ENCODE measurements around the gene PGGHG.

PGGHG gene

GRCh38 chr11:270451-271318 is 18.2 kb upstream of the PGGHG start:
- DNase-seq = no peak

DNA sequence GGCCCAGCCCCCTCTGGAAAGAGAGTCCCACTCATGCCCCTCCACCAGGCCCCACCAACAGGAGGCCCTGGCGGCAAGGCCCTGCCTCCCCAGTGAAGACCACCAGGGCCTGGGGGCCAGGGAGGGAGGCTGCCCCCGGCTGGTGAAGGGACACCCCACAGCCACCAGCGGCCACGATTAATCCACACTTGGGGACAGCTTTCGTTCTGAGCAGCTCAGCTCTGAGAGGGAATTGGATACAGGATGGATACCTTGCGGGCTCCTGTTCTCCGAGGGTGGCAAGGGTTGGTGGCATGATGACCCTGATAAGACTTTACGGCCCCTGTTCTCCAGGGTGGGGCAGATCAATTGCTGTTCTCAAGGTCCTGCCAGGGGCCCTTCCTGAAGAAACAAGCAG is 17.6 kb upstream of the PGGHG start:
- DNase-seq = no peak

GRCh38 chr11:272195-272930 is 16.6 kb upstream of the PGGHG start:
- DNase-seq = no peak

DNA sequence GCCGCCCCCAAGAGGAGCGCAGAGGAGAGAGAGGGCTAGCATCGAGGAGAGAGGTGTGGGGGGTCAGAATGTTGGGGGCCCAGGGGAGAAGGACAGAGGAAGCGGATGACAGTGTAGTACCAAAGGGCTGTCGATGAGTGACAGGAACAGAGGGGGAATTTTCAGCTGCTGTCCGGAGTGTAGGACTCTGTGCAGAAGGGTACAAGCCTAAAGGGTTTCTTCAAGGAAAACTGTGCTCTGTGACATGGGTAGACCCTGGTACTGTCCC is 16.1 kb upstream of the PGGHG start:
- DNase-seq = no peak

DNA sequence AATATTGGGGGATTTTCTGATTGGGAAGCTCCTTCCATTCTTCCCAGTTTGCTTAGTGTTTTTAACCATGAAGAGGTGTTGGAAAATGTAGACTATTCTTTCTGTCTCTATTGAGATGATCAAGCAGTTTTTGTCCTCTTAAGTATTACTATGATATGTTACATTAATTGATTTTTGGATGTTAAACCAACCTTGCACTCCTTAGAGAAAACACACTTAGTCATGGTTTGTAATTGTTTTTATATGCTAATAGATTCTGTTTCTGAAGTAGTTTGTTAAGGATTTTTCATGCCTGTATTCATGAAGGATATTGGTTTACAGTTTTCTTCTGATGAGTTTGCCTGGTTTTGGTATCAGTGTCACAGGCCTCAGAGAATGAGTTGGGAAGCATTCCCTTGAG is 12.7 kb upstream of the PGGHG start:
- DNase-seq = no peak

DNA sequence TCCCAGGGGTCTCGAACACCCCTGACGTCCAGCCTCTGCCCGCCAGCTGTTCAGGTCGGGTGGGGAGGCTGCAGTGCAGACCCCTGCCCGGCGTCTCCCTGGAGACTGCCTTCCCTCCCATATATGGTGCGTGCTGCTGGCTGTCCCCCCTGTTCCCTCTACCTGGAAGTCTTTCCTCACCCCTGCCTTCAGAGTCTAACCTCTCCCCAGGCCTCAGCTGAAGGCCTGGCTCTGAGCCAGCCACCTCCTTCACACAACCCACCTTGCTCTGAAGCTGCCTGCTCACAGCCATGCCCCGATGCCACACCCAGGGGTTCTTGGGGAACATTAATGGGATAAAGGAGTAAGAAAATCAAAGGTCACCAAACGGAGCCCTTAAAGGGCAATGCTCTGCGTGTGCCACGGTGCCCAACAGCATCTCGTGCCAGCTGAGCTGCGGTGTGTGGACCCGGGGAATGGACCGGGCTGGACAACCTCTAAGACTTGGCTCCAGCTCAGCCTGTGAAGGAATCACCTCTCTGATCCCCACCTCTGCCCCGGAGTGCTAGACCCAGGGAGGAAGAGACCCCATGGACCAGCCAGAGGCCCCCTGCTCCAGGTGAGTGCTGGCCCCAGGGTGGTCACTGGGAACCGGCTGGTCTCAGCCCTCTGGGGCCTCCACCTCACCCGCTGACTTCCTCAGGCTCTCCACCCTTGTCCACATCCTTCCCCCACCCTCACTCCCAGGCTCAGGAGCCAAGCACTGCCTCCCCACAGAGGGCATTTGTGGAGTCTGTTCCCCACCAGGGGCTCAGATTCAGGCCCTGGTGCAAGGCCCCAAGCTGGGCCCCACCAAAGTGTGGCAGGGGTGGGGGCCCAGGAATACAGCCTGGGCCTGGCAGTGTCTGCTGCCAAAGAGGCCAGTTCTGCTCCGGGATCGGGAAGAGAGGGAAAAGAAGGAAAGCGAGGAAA is 10.7 kb upstream of the PGGHG start, which contains the start of gene NLRP6:
NLRP6 (plus strand) TSS at position 407 of the 951 bp plus-strand sequence; CDS start at position 570, 163 bp downstream.
- DNase-seq = no peak

DNA sequence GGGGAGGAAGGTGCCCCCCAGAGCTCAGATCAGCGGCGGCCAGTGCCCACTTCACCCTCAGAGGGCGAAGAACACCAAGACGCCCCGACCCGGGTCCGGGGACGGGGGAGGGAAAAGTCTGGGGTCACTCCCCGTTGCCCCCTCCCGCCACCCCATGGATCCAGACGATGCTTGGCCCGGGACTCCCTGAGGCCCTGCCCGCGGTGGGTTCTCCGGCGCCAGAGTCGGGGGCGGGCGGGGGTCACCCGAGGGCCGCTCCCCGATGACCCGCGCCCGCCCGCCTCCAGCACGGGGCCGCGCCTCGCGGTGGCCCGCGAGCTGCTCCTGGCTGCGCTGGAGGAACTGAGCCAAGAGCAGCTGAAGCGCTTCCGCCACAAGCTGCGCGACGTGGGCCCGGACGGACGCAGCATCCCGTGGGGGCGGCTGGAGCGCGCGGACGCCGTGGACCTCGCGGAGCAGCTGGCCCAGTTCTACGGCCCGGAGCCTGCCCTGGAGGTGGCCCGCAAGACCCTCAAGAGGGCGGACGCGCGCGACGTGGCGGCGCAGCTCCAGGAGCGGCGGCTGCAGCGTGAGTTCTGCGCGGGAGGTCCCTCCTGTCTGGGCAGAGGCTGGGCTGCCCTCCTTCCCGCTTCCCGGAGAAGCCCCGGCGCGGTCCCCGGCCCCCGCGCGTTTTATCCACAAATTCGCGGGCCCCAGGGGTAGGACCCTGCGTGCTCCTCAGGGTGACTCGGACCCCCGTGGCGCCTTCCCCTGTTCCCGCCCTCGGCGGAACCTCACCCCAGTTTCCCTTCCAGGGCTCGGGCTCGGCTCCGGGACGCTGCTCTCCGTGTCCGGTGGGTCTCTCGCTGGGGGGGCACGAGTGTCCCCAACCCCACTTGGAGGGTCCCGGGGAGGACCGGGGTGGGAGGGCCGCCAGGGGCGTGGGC is 9.6 kb upstream of the PGGHG start:
- DNase-seq = no peak

- DNase-seq = peak; percentile 56
Measured at GRCh38 chr11:279966-280705, 8.8 kb upstream of the PGGHG start.

DNA sequence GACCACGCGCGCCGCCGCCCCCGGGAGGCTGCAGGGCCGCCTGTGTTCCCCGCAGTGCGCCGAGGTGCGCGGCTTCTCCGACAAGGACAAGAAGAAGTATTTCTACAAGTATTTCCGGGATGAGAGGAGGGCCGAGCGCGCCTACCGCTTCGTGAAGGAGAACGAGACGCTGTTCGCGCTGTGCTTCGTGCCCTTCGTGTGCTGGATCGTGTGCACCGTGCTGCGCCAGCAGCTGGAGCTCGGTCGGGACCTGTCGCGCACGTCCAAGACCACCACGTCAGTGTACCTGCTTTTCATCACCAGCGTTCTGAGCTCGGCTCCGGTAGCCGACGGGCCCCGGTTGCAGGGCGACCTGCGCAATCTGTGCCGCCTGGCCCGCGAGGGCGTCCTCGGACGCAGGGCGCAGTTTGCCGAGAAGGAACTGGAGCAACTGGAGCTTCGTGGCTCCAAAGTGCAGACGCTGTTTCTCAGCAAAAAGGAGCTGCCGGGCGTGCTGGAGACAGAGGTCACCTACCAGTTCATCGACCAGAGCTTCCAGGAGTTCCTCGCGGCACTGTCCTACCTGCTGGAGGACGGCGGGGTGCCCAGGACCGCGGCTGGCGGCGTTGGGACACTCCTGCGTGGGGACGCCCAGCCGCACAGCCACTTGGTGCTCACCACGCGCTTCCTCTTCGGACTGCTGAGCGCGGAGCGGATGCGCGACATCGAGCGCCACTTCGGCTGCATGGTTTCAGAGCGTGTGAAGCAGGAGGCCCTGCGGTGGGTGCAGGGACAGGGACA is 8.0 kb upstream of the PGGHG start:
- no peak for DNase-seq

GRCh38 chr11:281486-282161 is 7.3 kb upstream of the PGGHG start:
- no peak for DNase-seq

DNA sequence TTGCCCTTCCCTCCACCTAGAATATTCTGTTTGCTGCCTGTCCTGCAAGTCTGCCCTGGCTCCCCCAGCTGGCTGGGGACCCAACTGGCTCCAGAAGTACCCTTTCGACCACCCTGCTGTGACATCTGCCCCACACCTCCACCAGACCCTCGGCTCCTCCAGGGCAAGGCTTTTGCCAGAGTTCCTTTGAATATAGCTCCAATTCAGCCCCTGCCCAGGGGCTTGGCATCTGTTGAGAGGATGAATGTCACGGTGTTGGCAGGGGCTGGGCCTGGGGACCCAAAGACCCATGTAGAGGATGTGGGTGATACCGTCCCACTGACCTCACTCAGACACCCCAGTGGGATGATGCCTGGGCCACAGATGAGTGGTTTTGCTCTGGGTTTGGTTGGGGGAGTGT is 6.8 kb upstream of the PGGHG start:
- no peak for DNase-seq

DNA sequence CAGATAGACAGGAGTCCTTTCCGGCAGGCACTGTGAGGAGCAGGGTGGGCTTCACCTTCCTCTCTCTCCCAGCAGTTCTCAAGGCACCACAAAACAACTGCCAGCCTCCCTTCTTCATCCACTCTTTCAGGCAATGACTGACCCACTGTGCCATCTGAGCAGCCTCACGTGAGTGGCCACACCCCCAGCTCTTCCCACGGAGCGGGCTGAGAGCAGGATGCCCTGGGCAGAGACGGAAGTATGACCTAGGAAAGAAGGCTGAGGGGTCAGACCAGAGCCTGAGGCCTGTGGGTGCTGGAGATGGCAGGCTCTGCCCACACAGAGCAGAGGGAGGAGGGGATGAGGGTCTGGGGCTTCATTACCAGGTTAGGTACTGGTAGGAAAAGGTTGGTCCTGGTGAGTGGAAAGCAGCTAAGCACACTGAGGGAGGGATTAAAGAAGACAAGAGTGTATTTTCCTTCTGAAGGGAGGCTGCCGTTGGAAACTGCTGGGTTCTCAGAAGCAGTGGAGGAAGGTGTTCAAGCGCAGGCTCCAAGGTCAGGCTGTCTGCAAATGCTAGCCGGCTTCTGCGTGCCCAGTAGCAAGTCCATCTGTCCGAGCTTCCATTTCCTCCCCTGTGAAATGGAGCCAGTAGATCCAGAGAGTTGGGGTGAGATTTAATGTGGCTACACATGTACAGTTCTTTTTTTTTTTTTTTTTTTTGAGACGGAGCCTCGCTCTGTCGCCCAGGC is 6.1 kb upstream of the PGGHG start:
- DNase-seq = no peak

DNA sequence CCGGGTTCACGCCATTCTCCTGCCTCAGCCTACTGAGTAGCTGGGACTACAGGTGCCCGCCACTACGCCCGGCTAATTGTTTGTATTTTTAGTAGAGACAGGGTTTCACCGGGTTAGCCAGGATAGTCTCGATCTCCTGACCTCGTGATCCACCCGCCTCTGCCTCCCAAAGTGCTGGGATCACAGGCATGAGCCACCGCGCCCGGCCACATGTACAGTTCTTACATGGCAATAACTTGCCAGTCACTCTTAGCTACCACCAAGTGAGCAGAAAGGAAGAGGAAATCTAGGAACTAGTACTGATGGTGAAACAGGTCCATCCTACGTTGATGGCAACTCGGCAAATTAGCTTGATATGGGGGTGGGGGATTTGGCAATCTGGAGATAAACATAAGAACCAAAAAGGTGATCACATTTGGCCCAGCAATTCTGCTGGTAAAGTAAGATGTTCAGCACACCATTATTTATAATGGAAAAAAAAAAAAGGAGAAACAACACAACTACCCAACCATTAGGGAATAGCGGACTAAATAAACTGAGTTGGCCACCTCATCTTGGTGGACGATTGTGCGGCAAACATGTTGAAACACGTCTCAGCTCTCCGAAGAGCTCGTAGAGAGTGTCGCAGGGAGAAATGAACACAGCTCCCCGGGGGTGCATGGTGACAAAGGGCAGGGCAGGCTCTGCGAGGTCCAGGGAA is 5.4 kb upstream of the PGGHG start:
- DNase-seq = no peak

DNA sequence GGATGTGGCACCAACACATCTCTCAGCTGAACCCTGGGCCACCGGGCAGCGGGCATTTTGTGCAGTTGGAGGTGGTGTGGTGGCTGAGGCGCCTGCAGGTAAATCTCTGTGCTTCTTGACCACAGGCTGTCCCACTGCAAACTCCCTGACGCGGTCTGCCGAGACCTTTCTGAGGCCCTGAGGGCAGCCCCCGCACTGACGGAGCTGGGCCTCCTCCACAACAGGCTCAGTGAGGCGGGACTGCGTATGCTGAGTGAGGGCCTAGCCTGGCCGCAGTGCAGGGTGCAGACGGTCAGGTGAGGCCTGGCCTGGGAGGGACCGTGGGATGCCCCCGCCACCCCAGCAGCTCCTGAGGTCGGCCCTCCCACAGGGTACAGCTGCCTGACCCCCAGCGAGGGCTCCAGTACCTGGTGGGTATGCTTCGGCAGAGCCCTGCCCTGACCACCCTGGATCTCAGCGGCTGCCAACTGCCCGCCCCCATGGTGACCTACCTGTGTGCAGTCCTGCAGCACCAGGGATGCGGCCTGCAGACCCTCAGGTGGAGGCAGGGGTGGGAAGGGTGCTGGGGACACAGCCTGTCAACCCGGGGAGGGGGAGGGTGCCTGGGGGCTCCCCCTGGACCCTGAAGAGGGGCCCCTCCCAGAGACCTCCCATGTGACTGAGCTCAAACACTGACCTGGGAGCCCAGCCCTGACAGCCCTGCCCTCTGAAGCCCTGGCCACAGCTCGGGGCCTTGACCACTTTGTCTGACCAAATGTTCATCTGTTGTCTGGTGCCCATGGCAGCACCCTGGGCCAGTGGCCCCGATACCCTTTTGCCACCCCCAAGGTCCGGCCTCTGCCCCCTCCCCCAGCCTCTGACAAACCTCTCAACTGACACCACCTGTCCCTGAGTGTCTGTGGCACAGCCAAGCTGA is 4.6 kb upstream of the PGGHG start:
- peak; percentile 1 for DNase-seq

DNA sequence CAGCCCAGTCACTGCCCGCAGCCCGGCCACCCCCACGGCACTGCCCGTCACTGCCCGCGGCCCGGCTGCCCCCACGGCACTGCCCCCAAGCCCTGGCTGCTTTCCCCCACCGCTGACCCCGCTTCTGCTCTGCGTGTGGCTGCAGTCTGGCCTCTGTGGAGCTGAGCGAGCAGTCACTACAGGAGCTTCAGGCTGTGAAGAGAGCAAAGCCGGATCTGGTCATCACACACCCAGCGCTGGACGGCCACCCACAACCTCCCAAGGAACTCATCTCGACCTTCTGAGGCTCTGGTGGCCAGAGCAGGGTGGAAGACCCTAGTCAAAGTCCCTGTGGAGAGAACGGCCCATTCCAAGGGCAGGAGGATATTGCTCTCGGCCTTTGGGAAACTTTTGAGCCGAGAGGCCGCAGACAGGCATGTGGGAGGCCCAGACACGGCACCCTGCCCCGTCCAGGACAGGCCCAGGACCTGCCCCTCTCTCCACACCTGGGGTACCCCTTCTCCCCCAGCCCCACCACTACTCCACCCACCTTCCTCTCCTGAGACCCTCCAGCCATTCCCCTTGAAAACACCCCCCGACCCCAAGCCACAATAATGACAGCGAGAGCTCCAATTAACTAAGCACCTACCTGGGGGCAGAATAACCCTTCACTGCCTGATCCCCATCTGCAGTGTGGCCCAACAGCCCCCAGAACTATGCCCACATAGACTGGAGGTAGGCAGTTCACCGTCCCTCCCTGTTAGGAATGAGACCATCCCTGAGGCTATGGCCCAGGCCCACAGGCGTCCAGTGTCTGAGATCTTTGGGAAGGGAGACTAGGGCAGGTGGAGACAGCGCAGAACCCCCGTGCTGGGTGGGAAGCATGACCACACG is 3.7 kb upstream of the PGGHG start:
- DNase-seq = peak; percentile 0

- no peak for DNase-seq
Measured at GRCh38 chr11:285894-286220, 3.1 kb upstream of the PGGHG start.

Measured in stimulated activated CD4-positive, alpha-beta T cell treated with anti-CD3 and anti-CD28 coated beads, Interleukin-1b, Interleukin-23, amount 100 ng/mL, for 48 hours (primary cell).